HUES48 (cell line): Measurements from ENCODE around the gene RBSN.

Source experiments
- H3K27ac ChIP-seq: one replicate; pipeline ENCODE4 v1.7.0; 2013; ENCODE audit warnings: low read depth, low read length, inconsistent platforms
- H3K27me3 ChIP-seq: 2 replicates; pipeline ENCODE4 v1.6.1; 2013; ENCODE audit warnings: mild to moderate bottlenecking, low read length; ENCODE audit not compliant: control insufficient read depth, insufficient read depth
- H3K36me3 ChIP-seq: 2 replicates; pipeline ENCODE4 v1.6.1; 2013; ENCODE audit warnings: low read length; ENCODE audit not compliant: control insufficient read depth, insufficient read depth
- H3K4me1 ChIP-seq: 2 replicates; pipeline ENCODE4 v1.6.1; 2013; ENCODE audit warnings: mild to moderate bottlenecking, low read length; ENCODE audit not compliant: control insufficient read depth, insufficient read depth
- H3K4me3 ChIP-seq: 2 replicates; pipeline ENCODE4 v1.5.1; 2013; ENCODE audit warnings: mild to moderate bottlenecking, low read depth, low read length
- H3K9ac ChIP-seq: 2 replicates; pipeline ENCODE4 v1.6.1; 2013; ENCODE audit warnings: mild to moderate bottlenecking, low read depth, low read length, moderate library complexity
- H3K9me3 ChIP-seq: 2 replicates; pipeline ENCODE4 v1.6.1; 2013; ENCODE audit warnings: low read length; ENCODE audit not compliant: control insufficient read depth, insufficient read depth

The RBSN gene

DNA sequence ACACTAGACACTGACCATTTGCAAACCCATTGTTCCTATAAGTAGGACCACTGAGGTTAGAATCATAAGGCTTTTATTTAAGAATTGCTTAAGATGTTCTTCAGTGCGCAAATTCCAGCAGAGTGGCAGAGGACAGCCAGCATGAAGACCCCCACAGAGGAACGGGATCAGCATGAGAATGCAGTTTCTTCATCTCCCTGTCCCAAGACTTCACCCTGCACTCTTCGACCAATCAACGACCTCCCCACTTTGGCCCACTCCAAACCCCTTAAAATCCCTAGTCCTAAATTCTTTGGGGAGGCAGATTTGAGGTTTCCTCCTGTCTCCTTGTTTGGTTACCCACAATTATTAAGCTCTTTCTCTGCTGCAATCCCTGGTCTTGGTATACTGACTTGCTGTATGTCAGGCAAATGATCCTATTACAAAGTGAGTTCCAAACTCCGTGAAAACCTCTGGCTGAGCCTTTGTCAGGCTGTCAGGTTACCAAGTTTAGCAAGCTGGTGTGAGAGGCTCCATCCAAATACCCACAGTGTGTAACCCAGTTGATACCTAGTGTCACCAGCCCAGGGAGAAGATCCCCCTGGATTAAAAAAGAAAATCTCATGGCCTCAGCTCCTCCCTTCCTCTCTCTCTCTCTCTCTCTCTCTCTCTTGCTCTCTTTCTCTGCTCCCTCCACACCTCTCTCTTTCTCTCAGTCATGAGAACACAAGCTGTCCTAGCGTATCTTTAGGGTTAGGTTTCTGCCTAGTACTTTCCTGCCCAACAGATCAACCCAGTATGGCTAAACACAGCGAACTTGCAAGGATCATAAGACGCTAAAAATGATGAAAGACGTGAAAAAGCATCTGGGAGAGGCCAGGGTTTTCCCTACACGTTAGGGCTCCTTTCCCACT lies 15.8 kb upstream of the RBSN start:
- Histone ChIP-seq H3K9ac (no peak overlapping the region), H3K4me3 (no peak overlapping the region; the same call in 1 of the 2 replicates), H3K9me3 (no peaks in the 10 kb centered on the region), H3K27ac (no peak overlapping the region), H3K27me3 (peaks cover 6% of the 10 kb centered on the region), H3K4me1 (peaks cover 19% of the 10 kb centered on the region), H3K36me3 (no peaks in the 10 kb centered on the region)

DNA sequence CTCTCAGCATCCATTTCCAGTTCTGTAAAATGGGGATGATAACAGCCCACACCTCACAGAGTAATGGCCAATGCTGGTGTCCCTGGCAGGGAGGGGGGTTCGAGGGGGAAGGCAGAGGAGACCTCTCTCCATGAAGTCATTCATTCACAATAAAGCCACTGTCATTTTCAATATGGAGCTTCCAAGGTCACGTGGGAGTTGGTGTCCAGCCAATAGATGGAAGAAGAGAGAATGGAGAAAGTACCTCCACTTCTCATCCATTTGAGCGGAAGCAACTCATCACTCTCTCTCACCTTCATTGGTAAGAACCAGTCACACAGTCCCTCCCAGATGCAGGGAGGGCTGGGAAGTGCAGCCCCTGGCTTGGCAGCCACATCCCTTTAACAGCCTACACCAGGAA lies 14.9 kb upstream of the RBSN start:
- Histone ChIP-seq H3K4me3 (no peak overlapping the region), H3K27ac (no peak overlapping the region), H3K4me1 (peaks cover 19% of the 10 kb centered on the region), H3K9ac (no peak overlapping the region), H3K9me3 (no peaks in the 10 kb centered on the region), H3K27me3 (no peaks in the 10 kb centered on the region), H3K36me3 (no peaks in the 10 kb centered on the region)

DNA sequence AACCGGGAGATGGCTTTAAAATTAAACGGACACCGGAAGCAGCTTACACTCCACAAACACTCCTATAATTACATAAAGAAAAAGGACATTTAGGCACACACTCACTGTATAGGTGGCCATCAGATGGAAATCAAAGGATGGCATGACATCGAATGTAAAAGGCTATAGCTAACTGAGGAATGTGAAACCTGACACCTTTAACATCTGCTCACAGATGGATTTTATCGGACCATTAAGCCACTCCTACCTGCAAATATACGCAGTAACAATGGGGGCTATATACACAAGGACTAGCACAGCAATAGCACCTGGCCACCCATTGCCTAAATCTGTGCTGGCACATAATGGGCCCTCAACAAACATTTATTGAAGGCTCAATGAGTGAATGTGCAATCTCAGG lies 14.5 kb upstream of the RBSN start:
- Histone ChIP-seq H3K9ac (no peak overlapping the region), H3K27ac (no peak overlapping the region), H3K9me3 (no peaks in the 10 kb centered on the region), H3K36me3 (no peaks in the 10 kb centered on the region), H3K4me1 (peaks cover 19% of the 10 kb centered on the region), H3K27me3 (no peaks in the 10 kb centered on the region), H3K4me3 (no peak overlapping the region)

DNA sequence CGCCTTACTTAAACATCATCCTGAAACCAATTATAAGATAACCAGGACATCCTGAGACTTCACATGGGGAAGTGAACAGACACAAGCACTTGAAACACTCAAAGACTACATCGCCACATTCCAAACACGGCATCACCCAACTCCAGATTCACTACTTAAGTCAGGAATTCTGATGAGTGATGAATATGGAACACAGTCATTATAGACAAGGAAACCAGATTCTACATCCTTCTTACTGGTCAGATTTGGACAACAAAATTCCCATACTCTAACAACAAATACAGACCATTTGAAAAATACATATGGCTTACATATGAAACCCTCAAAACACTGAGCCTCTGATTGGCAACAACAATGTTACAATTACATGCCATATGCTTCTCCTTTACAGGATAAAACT lies 13.1 kb upstream of the RBSN start:
- H3K9me3 ChIP-seq: no peaks in the 10 kb centered on the region
- no peak overlapping the region for H3K4me3 ChIP-seq
- H3K4me1 ChIP-seq: peaks cover 21% of the 10 kb centered on the region
- no peaks in the 10 kb centered on the region for H3K27me3 ChIP-seq
- no peaks in the 10 kb centered on the region for H3K36me3 ChIP-seq
- no peak overlapping the region for H3K9ac ChIP-seq
- no peak overlapping the region for H3K27ac ChIP-seq

DNA sequence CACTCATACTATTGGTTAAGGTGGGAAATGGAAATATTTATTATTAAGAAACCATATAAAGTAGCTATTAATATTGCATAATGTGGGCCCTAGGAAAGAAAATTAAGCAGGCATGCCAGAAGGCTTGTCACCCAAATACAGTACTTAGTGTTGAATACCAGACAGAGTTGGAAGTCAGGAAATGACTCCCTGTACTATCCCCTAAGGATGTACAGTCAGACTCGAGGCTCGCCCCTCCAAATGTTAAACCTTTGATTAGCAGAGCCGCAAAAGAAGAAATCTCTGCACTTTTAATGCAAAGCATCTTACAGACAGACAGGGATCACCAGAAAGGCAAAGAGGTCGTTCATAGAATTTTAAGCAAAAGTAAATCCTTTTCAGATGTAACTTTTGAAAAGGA lies 11.3 kb upstream of the RBSN start:
- no peak overlapping the region for H3K4me3 ChIP-seq
- H3K9ac ChIP-seq: no peak overlapping the region
- peaks cover 20% of the 10 kb centered on the region for H3K4me1 ChIP-seq
- H3K36me3 ChIP-seq: no peaks in the 10 kb centered on the region
- H3K9me3 ChIP-seq: no peaks in the 10 kb centered on the region
- no peaks in the 10 kb centered on the region for H3K27me3 ChIP-seq
- H3K27ac ChIP-seq: no peak overlapping the region

DNA sequence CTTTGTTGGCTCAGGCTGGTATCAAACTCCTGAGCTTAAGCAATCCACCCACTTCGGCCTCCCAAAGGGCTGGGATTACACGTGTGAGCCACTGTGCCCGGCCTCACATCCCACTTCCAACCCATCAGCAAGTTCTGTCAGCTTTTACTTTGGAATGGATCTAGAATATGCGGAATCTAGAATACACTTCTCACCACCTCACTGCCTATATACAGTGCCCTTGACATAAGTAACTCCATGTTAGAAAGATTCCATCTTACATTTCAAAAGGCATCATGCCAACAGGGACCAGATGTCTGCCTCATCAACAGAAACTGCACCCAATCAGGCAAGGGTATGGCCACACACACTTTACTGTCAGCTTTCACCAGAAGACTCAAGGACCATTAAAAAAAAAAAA lies 9.9 kb upstream of the RBSN start:
- Histone ChIP-seq H3K9ac (no peak overlapping the region), H3K4me1 (peaks cover 7% of the 10 kb centered on the region), H3K27me3 (no peaks in the 10 kb centered on the region), H3K27ac (no peak overlapping the region), H3K4me3 (no peak overlapping the region), H3K9me3 (no peaks in the 10 kb centered on the region), H3K36me3 (no peaks in the 10 kb centered on the region)

DNA sequence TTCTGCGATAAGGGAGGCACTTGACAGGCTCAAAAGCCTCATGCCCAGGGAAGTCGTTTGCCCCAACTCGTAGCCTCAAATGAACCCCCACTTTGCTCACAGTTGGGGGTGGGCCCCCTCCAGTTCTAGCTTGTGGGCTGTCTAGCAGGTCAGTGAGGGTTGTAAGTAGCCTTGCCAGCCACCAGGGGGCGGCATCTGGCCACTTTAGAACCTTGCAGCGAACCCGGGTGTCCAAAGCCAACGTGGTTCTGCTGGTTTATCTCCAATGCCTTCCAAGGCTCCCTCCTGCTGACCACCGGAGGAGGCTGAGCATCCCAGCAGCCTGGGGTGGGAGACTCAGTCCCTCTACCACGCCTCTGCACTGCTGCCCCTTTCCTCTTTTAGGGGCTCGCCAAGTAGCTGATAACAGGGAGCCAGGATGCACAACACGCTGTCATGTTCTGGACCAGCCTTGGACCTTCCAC lies 9.2 kb upstream of the RBSN start:
- no peaks in the 10 kb centered on the region for H3K27me3 ChIP-seq
- H3K9ac ChIP-seq: no peak overlapping the region
- no peak overlapping the region for H3K4me3 ChIP-seq
- 0 out of 2 replicates have a peak, but pooled peaks cover 2% of the 10 kb centered on the region for H3K4me1 ChIP-seq
- H3K27ac ChIP-seq: no peak overlapping the region
- no peaks in the 10 kb centered on the region for H3K36me3 ChIP-seq
- no peaks in the 10 kb centered on the region for H3K9me3 ChIP-seq

DNA sequence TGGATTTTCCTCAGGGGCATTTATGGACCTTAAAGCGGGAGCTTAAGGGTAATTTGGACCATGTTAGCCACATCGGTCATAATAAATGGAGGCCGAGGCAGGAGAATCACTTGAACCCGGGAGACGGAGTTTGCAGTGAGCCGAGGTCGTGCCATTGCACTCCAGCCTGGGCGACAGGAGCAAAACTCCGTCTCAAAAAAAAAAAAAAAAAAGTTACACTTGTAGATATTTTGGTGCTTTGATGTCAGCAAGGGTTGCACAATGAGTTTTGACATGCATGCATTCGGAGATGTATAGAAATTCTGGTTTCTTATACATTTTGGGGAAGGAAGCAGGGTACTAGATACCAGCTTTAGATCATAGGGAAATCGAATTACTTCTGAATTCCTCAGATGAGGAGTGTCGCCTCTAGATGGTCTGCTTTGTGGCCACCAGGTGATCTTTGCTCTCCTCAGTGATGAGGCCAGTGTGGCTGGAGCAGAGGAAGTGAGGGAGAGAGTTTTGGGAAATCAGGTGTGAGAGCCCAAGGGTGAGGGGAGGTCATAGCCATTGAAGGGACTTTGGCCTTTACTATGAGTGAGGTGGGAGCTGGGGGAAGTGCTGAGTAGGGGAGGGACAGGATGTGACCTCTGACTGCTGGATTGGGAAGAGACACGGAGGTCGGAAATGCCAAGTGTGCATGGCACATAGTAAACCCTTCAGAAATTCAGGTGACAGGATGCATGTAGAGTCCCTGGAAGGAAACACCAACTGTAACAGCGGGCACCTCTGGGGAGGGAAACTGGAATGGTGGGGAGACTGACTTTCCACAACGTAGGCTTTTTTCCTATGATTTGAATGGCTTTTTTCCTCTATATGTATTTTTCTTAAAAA lies 8.4 kb upstream of the RBSN start:
- Histone ChIP-seq H3K4me3 (no peak overlapping the region), H3K4me1 (0 out of 2 replicates have a peak, but pooled peaks cover 2% of the 10 kb centered on the region), H3K36me3 (no peaks in the 10 kb centered on the region), H3K9ac (no peak overlapping the region), H3K27ac (no peak overlapping the region), H3K27me3 (no peaks in the 10 kb centered on the region), H3K9me3 (no peaks in the 10 kb centered on the region)

DNA sequence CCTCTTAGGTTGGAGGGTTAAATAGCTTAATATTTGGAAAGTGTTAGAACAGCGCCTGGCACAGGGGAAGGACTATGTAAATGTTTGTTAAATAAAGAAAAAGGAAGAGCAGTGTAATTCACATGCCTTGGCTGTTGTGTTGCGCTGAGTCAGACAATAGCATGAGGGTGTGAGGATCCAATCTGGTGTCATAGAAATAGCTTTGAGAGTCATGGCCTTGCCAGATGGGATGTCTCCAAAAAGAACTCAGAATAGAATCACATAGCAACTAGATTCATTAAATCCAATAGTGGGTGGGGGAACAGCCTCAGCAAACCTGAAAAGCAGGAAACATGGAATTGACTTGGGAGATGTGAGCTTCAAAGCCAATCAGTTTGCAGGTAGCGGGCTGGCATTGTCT lies 3.9 kb upstream of the RBSN start:
- Histone ChIP-seq H3K9me3 (no peaks in the 10 kb centered on the region), H3K9ac (no peak overlapping the region), H3K27ac (no peak overlapping the region), H3K36me3 (no peaks in the 10 kb centered on the region), H3K27me3 (no peaks in the 10 kb centered on the region), H3K4me3 (no peak overlapping the region), H3K4me1 (0 out of 2 replicates have a peak, but pooled peaks cover under 1% of the 10 kb centered on the region)

DNA sequence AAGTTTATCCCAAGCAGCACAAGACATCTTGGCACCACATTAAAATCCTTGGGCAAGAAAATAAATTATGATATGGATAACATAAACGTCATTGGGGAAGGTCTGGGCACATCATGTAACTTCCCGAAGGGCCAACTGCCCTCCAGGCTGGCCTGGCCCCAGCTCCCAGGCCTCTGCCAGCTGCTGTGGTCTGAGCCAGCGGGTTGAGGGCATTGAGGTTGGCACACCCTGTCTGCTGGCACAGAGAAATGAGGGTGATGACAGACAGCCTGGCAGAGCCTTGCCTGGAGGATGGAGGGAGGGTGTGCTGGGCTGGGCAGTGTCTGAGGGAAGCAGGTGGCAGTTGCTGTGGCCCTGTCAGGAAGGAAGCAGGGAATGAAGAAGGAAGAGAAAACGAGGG lies 3.3 kb upstream of the RBSN start:
- no peaks in the 10 kb centered on the region for H3K36me3 ChIP-seq
- no peak overlapping the region for H3K4me3 ChIP-seq
- H3K9me3 ChIP-seq: no peaks in the 10 kb centered on the region
- no peaks in the 10 kb centered on the region for H3K27me3 ChIP-seq
- H3K4me1 ChIP-seq: no peaks in the 10 kb centered on the region
- no peak overlapping the region for H3K9ac ChIP-seq
- no peak overlapping the region for H3K27ac ChIP-seq
